ENCODE results near the gene MTMR2.
A peak's percentile ranks its signal among the peaks of the same experiment; 100 is the strongest.
"Not testable (repeated sequence)": the region's sequence is repeated elsewhere in the genome, so short reads cannot be mapped to it uniquely, and the experiment has no call there.

MTMR2 gene

GRCh38 chr11:95883381-95883780 lies 40.5 kb downstream of the MTMR2 start:
- DNase-seq: no peak

DNA sequence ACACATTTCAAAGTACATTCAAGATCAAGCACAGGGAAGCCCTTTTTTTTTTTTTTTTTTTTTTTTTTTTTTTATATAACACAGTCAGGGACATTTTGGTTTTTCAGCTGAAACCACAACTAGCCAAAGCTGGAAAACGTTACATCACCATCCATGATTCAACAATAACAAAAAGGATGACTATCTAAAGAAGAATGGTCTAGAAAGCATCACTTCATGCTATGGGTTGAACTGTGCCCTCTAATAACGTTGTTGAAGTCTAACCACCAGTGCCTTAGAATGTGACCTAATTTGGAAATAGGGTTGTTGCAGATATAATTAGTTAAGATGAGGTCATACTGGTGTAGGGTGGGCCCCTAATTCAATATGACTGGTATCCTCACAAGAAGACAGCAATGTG lies 46.6 kb downstream of the MTMR2 start:
- no peak for DNase-seq

GRCh38 chr11:95870877-95871276 lies 53.0 kb downstream of the MTMR2 start:
- not testable (repeated sequence) for DNase-seq

GRCh38 chr11:95867105-95867504 lies 56.8 kb downstream of the MTMR2 start:
- no peak for DNase-seq

DNA sequence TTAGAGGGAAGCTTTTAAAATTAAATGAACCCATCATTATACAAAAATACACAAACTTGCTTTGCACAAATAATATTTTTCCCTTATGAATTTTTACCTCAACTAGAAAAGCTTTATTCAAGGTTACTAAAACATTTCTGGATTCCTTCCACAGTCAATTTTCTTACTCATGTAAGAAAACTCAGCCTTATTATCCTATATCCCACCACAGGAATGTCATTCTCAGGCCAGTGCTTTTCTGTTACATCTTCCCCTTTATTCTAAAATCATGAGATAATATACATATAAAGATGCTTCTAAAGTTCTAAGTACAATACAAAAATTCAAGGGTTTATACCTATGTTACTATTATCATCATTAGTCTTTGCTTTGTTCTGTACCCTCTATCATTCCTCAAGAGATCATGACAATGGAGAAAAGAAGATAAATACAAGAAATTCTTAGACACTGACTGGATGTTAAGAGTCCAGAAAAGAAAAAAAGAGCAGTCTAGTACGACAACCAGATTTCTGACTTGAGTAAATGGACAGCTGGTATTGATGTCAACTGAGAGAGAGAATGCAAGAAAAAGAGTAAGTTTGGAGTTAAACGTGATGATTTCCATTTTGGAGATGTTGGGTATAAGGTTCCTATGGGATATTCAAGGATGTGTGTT lies 60.3 kb downstream of the MTMR2 start:
- no peak for DNase-seq

GRCh38 chr11:95860024-95860423 lies 63.9 kb downstream of the MTMR2 start:
- DNase-seq: not testable (repeated sequence)

- DNase-seq: not testable (repeated sequence)
Measured at GRCh38 chr11:95854362-95854761, 69.5 kb downstream of the MTMR2 start.

DNA sequence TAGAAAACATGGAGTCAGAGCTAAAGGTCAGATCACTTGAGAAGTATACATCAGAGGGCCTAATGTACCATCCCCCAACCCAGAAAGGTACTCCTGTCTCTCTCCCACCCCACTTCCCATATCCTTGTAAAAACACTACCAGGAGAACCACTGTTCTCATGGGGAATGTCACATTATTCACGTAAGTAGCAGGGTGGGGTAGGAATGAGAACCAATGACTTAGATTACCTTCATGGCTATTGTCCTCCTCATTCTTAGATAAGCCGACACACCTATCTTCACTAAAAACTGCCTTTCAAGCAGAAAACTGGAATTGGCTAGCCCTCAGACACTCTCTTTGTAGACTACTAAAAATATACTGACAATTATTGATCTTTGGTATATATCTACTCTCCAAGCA lies 70.0 kb downstream of the MTMR2 start:
- no peak for DNase-seq

DNA sequence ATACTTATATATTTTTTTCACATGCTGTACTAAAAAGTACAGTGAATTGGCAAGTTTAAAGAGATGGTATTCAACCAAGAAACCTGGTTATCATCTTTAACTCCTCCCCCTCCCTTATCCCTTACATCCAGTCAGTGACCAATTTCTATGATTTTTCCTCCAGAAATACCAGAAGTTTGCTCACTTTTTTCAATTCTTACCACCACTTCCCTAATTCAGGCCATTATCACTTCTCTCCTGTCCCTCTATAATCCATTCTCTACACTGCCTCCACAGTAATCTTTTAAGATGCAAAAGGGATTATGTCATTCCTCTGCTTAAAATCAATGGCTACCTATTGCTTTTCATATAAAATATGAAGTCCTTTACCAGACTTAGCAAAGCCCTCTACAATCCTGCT lies 70.8 kb downstream of the MTMR2 start:
- DNase-seq: no peak

GRCh38 chr11:95850137-95850536 lies 73.8 kb downstream of the MTMR2 start:
- DNase-seq: no peak

- no peak for DNase-seq
Measured at GRCh38 chr11:95849087-95849825, 74.7 kb downstream of the MTMR2 start.

DNA sequence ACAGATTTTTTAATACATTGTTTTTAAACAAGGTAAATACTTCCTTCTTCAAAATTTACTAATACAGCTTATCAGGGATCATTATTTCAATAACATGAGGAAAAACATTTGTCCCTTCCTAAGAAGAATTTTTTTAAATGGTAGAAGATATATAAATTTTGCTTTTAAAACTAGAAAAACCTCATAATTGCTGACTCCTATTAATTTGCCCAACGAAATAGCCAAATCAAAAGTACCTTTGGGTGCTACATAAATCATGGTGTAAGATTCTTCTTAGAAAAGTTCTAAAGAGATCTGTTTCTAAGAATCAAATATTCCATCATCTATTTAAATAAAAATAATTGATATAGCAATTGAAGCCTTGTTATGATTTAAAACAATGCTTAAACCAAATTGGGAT lies 78.7 kb downstream of the MTMR2 start:
- DNase-seq: no peak

DNA sequence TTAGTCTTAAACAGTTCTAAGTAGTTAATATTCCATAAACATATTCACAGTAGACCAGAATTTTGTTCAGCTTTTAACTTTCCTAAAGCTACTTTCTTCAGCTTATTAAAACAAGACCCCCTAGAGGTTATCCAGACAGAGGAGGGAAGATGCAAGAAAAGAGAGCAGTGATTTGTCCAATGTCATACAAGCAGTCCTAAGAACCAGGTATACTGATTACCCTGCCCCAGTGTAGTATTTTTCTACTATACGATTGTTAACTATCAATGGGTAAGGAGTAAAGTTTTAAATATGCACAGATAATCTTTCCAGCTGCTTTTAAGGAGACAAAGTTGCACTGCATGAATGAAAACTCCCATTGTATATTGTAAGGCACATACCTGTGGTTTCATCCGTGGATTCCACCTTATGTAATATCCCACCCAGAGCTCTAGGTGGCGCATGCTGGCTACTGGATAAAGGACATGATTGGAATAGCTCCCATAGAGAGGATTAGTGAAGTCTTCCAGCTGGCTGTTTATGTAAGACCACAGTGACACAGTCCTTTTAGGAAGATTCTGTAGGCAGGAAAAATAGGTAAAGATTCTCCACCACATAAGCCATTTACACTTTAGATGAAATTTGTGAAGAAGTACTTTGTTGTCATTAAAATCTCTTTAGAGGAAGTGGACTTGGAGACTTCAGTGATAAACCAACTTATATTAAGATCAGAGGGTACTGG lies 88.0 kb downstream of the MTMR2 start:
- peak; percentile 34 for DNase-seq

GRCh38 chr11:95835351-95835750 lies 88.6 kb downstream of the MTMR2 start:
- DNase-seq: no peak

- DNase-seq: no peak
Measured at GRCh38 chr11:95833378-95833777, 90.5 kb downstream of the MTMR2 start.

GRCh38 chr11:95832763-95833162 lies 91.1 kb downstream of the MTMR2 start:
- DNase-seq: no peak

GRCh38 chr11:95831198-95831883 lies 92.6 kb downstream of the MTMR2 start:
- no peak for DNase-seq

- no peak for DNase-seq
Measured at GRCh38 chr11:95829580-95830259, 94.2 kb downstream of the MTMR2 start.

DNA sequence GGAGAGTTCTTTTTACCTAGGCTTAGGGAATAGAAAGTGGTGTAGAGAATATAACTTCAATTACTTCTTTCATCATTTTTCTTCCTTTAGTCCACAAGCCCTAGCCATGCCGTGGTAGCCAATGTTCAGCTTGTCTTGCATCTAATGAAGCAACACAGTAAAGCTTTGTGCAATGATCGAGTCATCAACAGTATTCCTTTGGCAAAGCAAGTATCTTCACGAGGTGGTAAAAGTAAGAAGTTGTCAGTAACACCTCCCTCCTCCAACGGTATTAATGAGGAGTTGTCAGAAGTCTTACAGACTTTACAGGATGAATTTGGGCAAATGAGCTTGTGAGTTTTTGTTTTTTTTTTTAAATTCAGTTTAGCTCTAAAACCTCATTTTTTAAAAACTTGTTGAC lies 96.2 kb downstream of the MTMR2 start:
- no peak for DNase-seq

GRCh38 chr11:95821640-95822039 lies 102.3 kb downstream of the MTMR2 start:
- no peak for DNase-seq

DNA sequence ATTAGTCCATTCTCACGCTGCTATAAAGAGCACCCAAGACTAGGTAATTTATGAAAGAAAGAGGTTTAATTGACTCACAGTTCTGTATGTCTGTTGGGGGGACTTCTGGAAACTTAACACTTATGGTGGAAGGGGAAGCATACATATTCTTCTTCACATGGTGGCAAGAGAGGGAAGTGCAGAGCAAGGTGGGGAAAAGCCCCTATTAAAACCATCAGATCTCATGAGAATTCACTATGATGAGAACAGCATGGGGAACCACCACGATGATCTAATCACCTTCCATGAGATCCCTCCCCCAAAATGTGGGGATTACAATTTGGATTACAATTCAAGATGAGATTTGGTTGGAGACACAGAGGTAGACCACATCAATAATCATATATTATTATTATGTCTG lies 107.9 kb downstream of the MTMR2 start:
- no peak for DNase-seq

DNA sequence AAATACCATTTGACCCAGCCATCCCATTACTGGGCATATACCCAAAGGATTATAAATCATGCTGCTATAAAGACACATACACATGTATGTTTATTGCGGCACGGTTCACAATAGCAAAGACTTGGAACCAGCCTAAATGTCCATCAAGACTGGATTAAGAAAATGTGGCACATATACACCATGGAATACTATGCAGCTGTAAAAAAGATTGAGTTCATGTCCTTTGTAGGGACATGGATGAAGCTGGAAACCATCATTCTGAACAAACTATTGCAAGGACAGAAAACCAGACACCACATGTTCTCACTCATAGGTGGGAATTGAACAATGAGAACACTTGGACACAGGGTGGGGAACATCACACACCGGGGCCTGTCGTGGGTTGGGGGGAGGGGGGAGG lies 112.9 kb downstream of the MTMR2 start:
- not testable (repeated sequence) for DNase-seq

GRCh38 chr11:95806464-95806863 lies 117.4 kb downstream of the MTMR2 start:
- not testable (repeated sequence) for DNase-seq
